GF-D8 (cell line): ENCODE results near the gene ZC2HC1B.
"Not testable (repeated sequence)": the region's sequence is repeated elsewhere in the genome, so short reads cannot be mapped to it uniquely, and the experiment has no call there.

Source experiments
- DNase-seq: peaks from one replicate; lab custom pipeline; 2025; lab: John Stamatoyannopoulos, UW

The ZC2HC1B gene

DNA sequence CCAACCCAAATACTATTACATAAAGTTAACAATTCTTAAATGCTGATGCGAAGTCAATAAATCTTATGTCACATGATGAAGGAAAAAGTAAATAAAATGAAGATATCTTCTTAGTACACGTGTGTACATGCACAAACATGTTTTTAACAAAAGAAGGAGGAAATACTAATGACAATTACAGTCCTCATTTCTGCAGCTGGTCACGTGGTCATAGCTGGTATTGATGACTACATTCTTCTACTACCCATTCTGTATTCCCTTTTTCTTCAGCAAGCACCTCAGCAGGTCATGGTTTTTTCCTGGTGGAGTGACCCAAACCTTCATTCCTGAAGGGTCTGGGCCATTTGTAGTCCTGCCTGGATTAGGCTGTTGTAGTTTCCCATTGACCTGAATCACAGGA is 4.5 kb downstream of the ZC2HC1B start:
- not testable (repeated sequence) for DNase-seq

DNA sequence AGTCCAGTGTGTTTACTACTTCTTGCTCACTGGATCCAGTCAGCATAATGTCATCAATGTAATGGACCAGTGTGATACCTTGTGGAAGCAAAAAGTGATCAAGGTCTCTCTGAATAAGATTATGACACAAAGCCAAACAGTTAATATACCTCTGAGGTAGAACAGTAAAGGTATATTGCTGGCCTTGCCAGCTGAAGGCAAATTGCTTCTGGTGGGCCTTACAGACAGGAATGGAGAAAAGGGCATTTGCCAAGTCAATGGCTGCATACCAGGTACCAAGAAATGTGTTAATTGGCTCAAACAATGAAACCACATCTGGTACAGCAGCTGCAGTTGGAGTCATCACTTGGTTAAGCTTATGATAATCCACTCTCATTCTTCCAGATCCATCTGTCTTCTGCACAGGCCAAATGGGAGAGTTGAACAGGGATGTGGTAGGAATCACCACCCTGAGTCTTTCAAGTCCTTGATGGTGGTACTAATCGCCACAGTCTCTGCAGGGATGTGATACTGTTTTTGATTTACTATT is 7.0 kb downstream of the ZC2HC1B start:
- not testable (repeated sequence) for DNase-seq

DNA sequence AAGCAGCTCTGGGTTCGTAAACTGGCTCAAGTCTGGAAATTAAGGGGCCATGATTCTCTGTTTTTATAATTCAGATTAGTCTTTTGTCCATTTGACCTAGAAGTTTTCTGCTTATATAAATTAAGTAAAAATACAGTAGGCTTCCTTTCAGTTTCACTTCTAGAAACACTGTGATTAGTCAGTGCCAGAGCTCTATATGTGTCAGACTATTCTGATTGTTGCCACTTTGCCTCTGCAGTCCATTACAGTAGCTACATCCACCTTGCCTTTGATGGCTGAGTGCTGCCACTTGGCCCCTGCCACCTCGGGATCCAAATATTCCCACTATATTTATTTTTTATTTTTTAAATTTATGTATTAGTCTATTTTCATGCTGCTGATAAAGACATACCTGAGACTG is 7.9 kb downstream of the ZC2HC1B start:
- DNase-seq = no peak

DNA sequence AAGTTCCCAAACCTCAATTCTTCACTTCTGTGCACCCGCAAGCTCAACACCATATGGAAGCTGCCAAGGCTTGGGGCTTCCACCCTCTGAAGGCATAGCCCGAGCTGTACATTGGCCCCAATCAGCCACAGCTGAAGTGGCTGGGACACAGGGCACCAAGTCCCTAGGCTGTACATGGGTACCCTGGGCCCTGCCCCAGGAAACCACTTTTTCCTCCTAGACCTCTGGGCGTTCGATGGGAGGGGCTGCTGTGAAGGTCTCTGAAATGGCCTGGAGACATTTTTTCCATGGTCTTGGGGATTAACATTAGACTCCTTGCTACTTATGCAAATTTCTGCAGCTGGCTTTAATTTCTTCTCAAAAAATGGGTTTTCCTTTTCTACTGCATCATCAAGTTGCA is 9.3 kb downstream of the ZC2HC1B start:
- DNase-seq = not testable (repeated sequence)

DNA sequence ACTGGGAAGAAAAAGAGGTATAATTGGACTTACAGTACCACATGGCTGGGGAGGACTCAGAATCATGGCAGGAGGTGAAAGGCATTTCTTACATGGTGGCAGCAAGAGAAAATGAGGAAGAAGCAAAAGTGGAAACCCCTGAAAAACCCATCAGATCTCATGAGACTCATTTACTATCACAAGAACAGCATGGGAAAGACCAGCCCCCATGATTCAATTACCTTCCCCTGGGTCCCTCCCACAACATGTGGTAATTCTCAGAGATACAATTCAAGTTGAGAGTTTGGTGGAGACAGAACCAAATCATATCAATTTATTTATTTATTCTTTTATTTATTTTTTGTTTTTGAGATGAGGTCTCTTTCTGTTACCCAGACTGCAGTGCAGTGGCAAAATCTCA is 10.2 kb downstream of the ZC2HC1B start:
- not testable (repeated sequence) for DNase-seq

DNA sequence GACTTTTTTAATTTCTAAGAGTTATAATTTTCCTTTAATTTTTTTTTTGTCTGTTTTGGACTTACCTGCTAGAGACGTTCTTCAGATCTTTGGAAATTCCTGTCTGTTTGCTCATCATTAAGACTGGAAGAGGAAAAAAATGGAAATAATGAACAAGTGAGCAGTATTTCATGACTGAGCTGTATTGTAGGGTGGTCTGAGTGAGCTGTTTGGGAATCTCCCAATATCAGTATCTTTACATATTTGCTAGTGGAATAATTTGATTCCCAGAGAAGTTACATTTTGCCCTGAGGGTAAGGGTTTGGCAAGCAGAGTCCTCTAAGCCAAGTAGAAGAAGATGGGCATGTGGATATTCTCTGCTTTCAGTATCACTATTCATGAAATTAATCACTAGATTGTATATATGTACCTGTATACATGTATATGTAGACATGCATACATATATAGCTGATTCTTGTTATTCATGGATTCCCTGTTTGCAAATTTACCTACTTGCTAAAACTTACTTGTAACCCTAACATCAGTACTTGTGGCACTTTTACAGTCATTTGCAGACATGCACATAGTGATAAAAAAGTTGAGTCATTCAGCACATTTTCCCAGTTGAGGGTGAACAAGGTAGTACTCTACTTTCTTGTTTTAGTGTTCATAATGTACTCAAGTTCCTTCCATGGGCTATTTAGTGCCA is 13.5 kb downstream of the ZC2HC1B start:
- no peak for DNase-seq

DNA sequence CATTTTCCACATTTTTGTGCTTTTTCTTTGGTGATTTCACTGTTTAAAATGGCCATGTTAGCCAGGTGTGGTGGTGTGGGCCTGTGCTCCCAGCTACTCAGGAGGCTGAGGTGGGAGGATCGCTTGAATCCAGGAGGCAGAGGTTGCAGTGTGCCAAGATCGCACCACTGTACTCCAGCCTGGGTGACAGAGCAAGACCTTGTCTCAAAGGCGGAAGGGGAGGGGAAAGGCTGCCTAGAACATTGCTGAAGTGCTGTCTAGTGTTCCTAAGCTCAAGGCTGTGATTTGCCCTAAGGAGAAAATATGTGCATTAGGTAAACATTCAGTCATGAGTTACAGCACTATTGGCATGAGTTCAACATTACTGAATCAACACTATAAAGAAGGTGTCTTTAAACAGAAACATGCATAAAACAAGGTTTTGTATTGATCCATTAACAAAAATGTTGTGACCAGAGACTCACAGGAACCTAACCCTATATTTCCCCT is 14.0 kb downstream of the ZC2HC1B start:
- no peak for DNase-seq

DNA sequence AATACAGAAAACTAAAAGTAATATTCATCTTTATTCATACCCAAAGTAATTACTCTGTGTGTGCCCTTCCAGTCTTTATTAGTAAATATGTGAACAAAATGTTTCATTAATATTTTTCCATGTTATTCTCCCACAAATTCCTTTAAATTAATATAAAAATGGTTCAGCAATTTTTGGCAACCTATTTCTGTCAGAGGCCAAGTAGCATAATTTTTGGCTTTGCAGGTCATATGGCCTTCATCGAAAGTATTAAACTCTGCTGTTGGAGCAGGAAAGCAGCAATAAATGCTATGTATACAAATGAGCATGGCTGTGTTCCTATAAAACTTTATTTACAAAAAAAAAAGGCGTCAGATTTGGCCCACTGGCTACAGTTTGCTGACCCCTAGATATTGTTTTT is 16.1 kb downstream of the ZC2HC1B start:
- no peak for DNase-seq

DNA sequence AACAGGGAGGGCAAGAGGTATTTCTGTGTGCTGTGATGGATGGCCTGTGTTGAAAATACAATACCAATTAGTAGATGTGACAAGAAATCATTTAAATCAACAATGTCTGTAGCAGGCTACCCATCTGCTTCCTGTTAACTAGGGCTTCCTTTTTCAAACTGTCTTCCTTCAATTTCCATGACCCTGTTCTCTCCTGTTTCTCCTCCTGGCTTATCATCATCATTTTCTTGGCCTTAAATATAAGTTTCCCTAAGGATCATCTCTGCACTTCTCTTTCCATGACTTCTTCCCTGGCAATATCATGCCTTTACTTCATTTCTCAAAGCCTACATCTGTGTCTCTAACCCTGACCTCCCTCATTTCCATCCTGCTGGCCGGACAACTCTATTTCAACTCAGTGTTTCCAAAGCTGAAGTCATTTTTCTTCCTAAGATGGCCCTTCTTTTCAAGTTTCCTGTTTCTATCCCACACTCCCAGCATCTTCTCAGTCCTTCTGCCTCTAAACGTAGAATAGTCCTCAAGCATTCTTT is 18.2 kb downstream of the ZC2HC1B start:
- DNase-seq = no peak

DNA sequence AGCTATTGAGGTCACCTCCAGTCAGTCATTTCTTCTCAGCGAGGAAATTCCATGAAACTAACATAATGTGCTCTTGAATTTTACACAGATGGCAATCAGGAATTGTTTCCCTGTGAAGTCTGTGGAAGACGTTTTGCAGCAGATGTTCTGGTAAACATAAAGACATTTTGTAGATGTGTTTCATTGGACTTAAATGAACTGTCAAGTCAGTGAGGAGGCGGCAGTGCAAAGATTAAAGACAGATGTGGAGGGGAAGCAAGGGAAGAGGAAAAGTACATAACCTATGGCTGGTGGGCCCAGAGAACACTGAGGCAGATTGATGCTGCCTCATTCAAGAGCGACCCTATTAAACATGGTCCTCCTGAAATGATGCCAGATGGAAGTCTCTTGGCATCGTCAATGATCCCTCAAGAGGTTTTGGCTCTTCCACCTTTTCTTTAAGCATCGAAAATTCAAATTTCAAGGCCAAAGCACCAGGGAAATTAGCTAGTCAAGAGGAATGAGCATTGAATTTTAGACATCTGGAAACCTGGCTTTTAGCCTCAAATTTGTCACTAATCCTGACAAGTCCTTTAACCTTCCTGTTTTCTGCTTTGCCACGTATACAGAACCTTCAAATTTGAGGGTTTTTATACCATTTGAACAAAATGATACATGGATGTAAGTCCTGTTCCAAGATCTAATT is 20.1 kb downstream of the ZC2HC1B start:
- no peak for DNase-seq

DNA sequence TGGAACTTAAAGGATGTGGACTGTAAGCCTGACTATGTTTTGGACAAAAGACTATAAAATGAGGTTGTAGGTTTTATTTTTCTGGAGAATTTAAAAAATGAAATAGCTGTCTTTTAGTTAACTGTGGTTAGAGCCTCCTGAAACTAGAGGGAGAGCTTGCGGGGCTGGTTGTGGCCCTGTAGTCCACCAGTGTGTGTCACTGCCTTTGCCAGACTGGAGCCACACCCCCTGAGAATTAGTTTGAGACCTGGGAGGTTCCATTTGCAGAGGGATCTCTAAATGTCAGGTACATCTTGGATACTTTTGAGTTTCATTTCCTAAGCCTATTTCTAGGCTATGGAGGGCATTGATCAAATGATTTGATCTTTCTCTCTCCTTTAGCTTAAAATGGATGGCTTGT is 20.8 kb downstream of the ZC2HC1B start:
- no peak for DNase-seq

DNA sequence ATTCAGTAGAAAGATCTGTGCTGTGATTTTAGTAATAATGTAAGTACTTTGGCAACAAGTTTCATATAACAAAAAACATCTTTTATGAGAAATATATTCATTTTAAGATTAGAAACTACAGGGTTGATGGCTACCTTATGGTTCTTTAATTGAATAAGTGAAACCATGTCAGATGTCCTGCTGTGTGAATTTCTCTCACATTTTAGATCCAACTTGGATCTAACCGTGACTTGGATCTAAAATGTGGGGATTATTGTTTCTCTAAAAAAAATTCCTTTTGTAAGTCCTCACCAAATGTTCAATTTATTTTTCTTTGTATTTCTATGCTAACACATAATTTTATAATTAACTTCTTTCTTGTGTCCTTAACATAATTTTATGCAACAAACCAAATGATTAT is 30.4 kb downstream of the ZC2HC1B start:
- no peak for DNase-seq

DNA sequence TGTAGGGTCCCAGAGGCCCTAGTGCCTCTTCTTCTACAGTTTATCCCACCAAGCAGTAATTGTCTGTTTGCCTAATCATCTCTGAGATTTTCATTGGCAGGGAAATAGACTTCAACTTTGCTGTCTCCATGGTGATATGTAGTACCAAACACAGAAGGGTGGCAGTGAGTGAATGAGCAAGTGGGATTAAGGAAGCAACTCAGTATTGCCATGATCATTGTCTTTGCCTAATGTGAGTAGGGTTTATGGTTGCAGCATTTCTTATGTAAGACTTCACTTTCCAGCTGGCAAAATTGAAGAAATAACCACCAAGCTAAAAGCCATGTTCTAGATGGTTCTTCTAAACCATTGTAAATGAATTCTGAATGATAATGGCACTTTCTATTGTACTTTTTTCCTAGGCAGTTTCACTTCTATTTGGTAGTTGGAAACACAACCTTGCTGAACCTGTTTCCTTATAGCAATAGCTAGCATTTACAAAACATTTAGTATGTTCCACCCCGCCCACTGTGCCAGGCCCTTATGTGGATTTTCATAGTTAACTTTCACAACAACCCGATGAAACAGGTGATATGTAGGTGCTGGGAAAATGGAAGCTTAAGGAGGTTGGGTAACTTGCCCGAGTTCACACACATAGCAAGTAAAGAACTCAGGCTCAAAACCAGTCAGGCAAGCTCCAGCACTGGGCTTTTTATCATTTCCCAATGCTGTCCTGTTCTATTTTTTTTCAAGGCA is 32.0 kb downstream of the ZC2HC1B start:
- no peak for DNase-seq

DNA sequence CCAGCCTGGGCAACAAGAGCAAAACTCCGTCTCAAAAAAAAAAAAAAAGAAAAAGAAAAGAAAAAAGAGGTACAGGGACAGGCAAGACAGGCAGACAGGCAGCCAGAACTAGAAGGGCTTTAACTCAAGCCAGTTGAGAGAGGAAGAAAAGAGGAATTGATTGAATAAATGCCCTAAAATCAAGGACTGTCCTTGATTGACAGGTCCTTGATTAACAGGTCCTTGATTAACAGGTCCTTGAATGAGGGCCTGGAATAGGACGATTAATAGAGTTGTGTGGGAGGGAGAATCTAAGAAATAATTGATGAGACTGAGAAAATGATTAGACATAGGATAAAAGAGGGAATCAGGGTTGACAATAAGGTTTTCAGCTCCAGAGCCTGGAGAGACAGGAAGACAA is 36.1 kb downstream of the ZC2HC1B start:
- no peak for DNase-seq

DNA sequence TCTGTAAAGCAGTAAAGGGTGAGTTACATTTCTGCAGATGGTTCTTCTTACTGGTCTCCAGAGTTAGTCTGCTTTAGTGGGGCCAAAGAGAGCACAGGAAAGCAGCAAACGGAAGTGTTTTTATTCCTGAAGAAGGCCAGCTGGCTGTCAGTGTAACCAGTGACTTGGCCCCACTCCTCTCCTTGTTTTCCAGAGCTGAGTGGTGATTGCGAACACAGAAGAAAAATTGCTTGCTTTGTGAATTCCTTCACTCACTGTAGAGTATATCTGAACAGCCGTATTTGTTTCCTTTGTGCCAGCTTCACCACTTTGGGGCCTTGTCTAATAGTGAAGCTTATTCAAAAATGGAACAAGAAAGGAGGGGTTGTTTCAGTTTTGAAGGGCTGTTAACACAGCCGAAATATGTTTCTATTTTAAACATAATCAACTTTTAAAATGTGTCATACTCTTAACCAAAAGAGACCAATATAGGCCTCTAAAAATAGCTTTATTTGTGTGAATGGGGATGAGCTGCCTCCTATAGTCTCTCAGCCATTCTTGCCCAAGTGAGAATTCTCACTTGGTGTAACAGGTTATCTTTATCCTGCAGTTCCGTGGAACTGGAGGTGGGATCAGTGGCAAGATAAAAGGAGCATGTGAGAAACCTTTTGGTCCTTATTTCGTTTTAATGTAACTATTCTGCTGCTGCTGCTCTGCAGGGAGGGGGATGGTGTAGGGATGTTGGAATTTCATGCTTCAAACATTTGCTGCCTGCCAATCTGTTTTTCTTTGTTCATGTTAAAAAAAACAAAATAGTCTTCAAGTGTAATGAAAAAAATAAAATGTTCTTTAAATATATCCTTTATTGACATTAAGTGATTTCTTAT is 37.8 kb downstream of the ZC2HC1B start:
- DNase-seq = no peak

DNA sequence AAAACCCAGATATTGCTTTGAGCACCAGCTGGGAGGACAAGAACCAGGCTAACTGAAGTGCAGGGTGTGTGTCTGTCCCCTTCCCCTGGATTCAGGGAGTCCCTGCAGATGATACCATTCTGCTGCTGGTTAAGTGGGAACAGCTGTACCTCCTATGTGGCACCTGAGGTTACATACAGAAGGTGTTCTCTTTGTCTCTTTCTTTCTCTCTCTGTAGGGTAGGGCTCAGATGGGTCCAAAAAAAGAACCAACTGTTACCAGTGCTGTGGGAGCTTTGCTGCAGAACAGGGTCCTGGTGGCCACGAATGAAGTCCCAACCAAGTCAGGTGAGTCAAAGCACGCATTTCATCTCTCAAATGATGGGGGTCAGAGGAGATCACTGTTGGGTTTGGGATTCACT is 38.6 kb downstream of the ZC2HC1B start:
- DNase-seq = no peak

DNA sequence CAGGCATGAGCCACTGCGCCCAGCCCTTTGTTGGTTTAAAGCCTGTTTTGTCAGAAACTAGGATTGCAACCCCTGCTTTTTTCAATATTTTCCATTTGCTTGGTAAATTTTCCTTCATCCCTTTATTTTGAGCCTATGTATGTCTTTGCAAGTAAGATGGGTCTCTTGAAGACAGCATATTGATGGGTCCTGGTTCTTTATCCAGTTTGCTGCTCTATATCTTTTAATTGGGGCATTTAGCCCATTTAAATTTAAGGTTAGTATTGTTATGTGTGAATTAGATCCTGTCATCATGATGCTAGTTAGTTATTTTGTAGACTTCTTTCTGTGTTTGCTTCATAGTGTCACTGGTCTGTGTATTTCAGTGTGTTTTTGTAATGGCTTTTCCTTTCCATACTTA is 46.8 kb downstream of the ZC2HC1B start:
- no peak for DNase-seq

DNA sequence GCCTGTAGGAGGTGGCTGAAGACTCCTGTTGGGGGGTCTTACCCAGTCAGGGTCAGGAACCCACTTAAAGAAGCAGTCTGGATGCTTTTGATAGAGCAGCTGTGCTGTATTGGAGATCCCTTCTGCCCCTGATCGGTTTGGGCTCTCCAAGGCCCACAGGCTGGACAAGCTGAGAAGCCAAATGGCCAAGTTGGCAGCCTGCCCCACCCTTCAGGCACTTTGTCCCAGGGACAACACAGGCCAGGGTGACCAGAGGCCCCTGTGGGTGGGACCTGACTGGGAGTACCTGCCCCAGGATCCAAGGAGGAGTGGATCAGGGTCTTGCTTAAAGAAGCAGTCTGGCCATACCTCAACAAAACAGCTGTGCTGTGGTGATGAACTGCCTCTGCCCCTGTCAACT is 48.4 kb downstream of the ZC2HC1B start:
- no peak for DNase-seq

DNA sequence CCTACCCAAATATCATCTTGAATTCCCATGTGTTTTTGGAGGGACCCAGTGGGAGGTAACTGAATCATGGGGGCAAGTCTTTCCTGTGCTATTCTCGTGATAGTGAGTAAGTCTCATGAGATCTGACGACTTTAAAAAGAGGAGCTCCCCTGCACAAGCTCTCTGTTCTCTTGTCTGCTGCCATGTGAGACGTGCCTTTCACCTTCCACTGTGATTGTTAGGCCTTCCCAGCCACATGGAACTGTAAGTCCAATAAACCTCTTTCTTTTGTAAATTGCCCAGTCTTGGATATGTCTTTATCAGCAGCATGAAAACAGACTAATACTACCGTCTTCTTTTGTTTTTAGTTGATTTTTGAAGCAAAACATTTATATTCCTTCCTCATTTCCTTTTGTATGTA is 52.8 kb downstream of the ZC2HC1B start:
- DNase-seq = not testable (repeated sequence)

DNA sequence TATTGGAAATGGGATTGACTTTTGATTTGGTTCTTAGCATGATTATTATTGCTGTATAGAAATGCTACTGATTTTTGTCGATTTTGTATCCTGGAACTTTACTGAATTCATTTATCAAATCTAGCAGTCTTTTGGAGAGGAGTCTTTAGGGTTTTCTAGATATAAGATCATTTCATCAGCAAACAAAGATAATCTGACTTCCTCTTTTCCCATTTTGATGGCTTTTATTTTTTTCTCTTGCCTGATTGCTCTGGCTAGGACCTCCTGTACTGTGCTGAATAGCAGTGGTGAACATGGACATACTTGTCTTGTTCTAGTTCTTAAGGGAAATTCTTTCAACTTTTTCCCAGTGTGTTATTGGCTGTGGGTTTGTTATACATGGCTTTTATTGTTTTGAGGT is 64.6 kb downstream of the ZC2HC1B start:
- DNase-seq = no peak

DNA sequence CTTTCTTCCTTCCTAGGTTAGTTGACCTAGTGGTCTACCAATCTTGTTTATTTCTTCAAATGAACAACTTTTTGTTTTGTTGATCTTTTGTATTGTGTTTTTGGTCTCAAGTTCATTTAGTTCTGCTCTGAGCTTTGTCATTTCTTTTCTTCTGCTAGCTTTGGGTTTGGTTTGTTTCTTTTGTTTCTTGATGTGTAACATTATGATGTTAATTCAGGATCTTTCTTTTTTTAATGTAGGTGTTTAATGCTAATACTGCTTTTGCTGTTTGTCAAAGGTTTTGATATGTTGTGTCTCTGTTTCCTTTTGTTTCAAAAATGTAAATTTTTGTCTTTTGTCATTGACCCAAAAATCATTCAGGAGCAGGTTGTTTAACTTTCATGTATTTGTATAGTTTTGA is 65.7 kb downstream of the ZC2HC1B start:
- no peak for DNase-seq

DNA sequence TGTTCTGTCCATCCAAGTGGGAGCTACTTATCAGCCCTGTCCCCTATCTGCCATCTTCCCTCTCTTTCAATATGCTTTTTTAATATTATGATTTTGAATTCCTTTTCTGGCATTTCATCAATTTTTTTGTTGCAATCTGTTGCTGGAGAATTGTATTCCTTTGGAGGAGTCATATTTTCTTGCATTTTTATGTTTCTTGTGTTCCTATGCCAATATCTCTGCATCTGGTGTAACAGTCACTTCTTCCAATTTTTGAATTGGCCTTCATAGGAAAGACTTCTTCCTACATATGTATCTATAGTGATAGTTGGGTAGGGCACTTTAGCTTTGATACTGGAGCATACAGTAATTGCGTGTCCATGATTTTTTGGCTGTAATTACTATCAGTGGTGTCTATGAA is 70.1 kb downstream of the ZC2HC1B start:
- no peak for DNase-seq
